ENCODE measurements around the gene REEP1. TPM values are rescaled to one million over a fixed set of nuclear protein-coding genes. Genes with fewer than 3 reads are reported as not detected.

Gene REEP1
- total and polyA plus RNA-seq, 8 donors: 2.9 to 29.9 (median 6.4) TPM; not detected in 1

GRCh38 chr2:86293612-86294011, 43.8 kb downstream of the REEP1 start:
- Histone ChIP-seq H3K4me1 (peaks cover 0 to 25% (median 6%) of the 10 kb centered on the region in 4 donors), H3K4me3 (no peak overlapping the region), H3K36me3 (no peaks in the 10 kb centered on the region), H3K9me3 (no peaks in the 10 kb centered on the region), H3K27me3 (no peaks in the 10 kb centered on the region), H3K27ac (no peak overlapping the region)
- intact Hi-C loops (cut with DNase I; ENCODE audit: low total_unique reads): no loop called here
- 40 to 51% (median 46%) methylated on average over 3 of the region's 3 CpGs for WGBS, 5 donors
- TF ChIP-seq, protein P1, sequence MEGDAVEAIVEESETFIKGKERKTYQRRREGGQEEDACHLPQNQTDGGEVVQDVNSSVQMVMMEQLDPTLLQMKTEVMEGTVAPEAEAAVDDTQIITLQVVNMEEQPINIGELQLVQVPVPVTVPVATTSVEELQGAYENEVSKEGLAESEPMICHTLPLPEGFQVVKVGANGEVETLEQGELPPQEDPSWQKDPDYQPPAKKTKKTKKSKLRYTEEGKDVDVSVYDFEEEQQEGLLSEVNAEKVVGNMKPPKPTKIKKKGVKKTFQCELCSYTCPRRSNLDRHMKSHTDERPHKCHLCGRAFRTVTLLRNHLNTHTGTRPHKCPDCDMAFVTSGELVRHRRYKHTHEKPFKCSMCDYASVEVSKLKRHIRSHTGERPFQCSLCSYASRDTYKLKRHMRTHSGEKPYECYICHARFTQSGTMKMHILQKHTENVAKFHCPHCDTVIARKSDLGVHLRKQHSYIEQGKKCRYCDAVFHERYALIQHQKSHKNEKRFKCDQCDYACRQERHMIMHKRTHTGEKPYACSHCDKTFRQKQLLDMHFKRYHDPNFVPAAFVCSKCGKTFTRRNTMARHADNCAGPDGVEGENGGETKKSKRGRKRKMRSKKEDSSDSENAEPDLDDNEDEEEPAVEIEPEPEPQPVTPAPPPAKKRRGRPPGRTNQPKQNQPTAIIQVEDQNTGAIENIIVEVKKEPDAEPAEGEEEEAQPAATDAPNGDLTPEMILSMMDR (IDR thresholded peaks at IDR 0.05): no peak
- TF ChIP-seq POLR2A (IDR thresholded peaks at IDR 0.05): no peak
- no peak for DNase-seq

DNA sequence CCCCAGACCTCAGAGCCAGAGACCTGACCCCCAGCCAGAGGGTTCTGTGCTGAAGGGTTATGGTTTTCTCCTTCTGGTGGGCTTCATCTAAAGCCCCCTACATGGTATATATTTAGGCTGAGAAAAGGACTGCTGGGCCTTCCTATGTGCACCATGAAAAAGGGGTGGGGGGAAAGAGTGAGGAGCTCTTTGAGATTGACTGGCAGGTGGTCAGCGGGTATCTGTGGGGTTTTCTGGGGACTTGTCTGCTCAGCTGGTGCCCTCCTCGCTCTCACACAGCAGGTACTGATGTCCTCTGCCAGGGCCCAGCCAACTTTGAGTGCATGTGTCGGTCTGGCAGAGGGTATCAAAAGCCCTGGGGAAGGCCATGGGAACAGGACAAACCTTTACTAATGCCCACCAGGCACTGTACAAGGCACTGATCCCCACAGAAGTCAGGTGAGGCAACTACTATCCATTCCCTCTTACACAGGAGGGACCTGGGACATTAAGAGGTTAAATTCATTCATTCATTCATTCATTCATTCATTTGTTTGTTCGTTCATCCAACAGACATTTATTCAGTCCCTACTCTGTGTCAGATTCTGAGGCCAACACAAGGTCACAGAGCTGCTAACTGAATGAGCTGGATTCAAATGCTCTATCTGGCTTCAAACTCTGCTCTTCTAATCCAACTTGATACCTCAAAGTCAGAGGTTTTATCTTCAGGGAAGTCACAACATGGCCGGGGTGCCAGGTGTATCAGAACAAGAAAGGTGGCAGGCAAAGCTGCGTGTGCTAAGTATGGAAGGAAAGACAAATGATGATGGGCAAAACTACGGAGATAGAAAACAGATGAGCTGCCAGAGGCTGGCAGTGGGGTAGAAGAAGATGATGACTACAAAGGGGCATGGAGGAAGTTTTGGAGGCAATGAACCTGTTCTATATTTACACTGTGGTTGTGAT, 44.6 kb downstream of the REEP1 start:
- H3K4me3 ChIP-seq: no peak overlapping the region
- peaks cover 0 to 17% (median 2%) of the 10 kb centered on the region in 4 donors for H3K4me1 ChIP-seq
- intact Hi-C loops (cut with DNase I; ENCODE audit: low total_unique reads): no loop called here
- H3K27ac ChIP-seq: no peak overlapping the region
- no peaks in the 10 kb centered on the region for H3K27me3 ChIP-seq
- TF ChIP-seq POLR2A (IDR thresholded peaks at IDR 0.05) (no peak), POLR2AphosphoS5 (IDR thresholded peaks at IDR 0.05) (no peak), EP300 (IDR thresholded peaks at IDR 0.05) (no peak)
- TF ChIP-seq, protein P1 (IDR thresholded peaks at IDR 0.05): no peak
- H3K9me3 ChIP-seq: no peaks in the 10 kb centered on the region
- 83 to 92% (median 87%) methylated on average over 7 of the region's 7 CpGs for WGBS, 5 donors
- no peaks in the 10 kb centered on the region for H3K36me3 ChIP-seq
- DNase-seq: no peak

DNA sequence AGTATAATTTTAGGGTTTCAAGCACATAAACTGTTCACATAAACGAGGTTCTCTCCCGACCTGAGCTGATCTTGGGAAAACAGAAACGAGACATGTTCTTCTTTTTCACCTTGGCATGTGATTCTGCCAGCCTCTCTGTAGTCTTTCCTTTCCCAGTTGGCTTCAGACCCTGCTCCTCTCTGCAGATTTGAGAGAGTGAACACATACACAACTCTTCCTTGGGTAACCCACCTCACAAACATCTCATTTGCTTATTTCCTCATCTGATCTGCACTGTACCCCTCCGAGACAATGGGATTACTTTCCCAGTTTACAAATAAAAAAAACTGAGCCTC, 46.1 kb downstream of the REEP1 start:
- Histone ChIP-seq H3K4me1 (peaks cover 0 to 17% (median 10%) of the 10 kb centered on the region in 4 donors), H3K27ac (no peak overlapping the region), H3K36me3 (no peaks in the 10 kb centered on the region), H3K4me3 (no peak overlapping the region), H3K27me3 (no peaks in the 10 kb centered on the region), H3K9me3 (no peaks in the 10 kb centered on the region)
- 70 to 81% (median 75%) methylated on average over 4 of the region's 4 CpGs for WGBS, 5 donors
- DNase-seq: no peak
- no peak for TF ChIP-seq POLR2AphosphoS5 (IDR thresholded peaks at IDR 0.05)
- TF ChIP-seq EP300 (IDR thresholded peaks at IDR 0.05): no peak
- TF ChIP-seq POLR2A (IDR thresholded peaks at IDR 0.05): no peak
- TF ChIP-seq, protein P1 (IDR thresholded peaks at IDR 0.05): no peak
- intact Hi-C loops (cut with DNase I; ENCODE audit: low total_unique reads): no loop called here

DNA sequence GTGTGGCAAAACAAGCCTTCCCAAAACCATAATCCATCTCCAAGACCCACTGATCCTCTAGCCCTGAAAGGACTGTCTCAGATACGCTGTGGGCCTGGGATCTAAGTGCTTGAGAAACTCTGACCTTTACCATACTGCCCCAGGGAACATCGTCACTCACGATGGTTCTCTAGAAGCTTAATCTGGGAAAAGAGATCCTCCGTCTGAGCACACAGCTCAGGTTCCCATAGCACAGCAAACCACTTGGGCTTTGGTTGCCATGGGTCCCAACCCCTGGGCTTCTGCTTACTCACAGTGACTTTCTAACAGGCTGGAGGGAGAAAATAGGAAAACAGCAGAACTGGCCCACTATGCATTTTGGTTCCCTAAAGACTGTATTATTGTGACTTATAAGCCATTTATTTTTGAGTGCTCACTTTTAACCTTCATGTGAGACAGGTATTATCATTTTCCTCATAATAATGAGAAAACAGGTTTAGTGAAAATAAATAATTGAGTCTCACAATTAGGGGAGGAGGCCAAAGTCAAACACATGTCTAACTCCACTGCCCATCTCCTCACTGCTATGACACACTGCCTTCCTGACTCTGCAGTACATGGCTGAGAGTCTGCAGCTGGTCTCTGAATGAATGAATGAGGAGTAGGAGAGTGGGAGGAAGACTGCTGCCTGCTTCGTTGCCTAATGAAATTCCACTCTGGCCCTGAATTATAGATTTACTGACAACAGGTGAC, 46.7 kb downstream of the REEP1 start:
- Histone ChIP-seq H3K9me3 (no peaks in the 10 kb centered on the region), H3K36me3 (no peaks in the 10 kb centered on the region), H3K4me3 (no peak overlapping the region), H3K27ac (no peak overlapping the region), H3K27me3 (no peaks in the 10 kb centered on the region), H3K4me1 (peaks cover 2 to 22% (median 14%) of the 10 kb centered on the region in 4 donors)
- DNase-seq: no peak
- TF ChIP-seq POLR2AphosphoS5 (IDR thresholded peaks at IDR 0.05) (no peak), EP300 (IDR thresholded peaks at IDR 0.05) (no peak), POLR2A (IDR thresholded peaks at IDR 0.05) (no peak)
- TF ChIP-seq, protein P1 (IDR thresholded peaks at IDR 0.05): no peak
- WGBS, 5 donors: 72 to 83% (median 80%) methylated on average over 5 of the region's 5 CpGs
- intact Hi-C loops (cut with DNase I; ENCODE audit: low total_unique reads): no loop called here
